Retinal pigment epithelial cell (primary cell): ENCODE results near the gene PSPC1.
"Not testable (repeated sequence)": the region's sequence is repeated elsewhere in the genome, so short reads cannot be mapped to it uniquely, and the experiment has no call there.

Experiments used
- DNase-seq: peaks from one replicate; pipeline ENCODE4 v3.0.0-alpha.2; 2010; ENCODE audit warnings: low read depth
- H3K4me3 ChIP-seq: 2 replicates; pipeline ENCODE4 v1.5.1; 2011; ENCODE audit warnings: mild to moderate bottlenecking, low read length, control low read depth, moderate library complexity
- TF ChIP-seq, protein P1 (sequence below): conservative IDR thresholded peaks from 2 replicates; pipeline ENCODE4 v1.5.1; 2011; ENCODE audit warnings: low read depth, low read length, control low read depth, inconsistent platforms

The PSPC1 gene, protein sequence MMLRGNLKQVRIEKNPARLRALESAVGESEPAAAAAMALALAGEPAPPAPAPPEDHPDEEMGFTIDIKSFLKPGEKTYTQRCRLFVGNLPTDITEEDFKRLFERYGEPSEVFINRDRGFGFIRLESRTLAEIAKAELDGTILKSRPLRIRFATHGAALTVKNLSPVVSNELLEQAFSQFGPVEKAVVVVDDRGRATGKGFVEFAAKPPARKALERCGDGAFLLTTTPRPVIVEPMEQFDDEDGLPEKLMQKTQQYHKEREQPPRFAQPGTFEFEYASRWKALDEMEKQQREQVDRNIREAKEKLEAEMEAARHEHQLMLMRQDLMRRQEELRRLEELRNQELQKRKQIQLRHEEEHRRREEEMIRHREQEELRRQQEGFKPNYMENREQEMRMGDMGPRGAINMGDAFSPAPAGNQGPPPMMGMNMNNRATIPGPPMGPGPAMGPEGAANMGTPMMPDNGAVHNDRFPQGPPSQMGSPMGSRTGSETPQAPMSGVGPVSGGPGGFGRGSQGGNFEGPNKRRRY

GRCh38 chr13:19782727-19783682, at the start of gene PSPC1:
TSS of gene PSPC1 (minus strand) at chr13:19782945. CDS start at chr13:19782757, 188 bp downstream.
- DNase-seq = peak; percentile 76
- H3K4me3 ChIP-seq = peak within 1 kb of the TSS; percentile 98

DNA sequence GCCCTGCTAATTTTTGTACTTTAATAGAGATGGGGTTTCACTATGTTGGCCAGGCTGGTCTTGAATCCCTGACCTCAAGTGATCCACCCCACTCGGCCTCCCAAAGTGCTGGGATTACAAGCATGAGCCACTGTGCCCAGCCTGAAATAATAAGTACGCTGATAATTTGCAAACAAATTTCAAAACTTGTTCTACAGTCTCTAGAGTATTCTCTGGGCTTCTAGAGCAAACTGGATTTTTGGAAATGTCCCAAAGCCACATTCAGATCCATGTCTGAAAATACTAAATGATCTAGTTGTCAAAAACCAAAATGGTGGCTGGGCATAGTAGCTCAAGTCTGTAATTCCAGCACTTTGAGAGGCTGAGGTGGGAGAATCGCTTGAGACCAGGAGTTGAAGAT, 39.9 kb upstream of the PSPC1 start:
- DNase-seq = no peak
- H3K4me3 ChIP-seq = no peak overlapping the region
- TF ChIP-seq, protein P1, sequence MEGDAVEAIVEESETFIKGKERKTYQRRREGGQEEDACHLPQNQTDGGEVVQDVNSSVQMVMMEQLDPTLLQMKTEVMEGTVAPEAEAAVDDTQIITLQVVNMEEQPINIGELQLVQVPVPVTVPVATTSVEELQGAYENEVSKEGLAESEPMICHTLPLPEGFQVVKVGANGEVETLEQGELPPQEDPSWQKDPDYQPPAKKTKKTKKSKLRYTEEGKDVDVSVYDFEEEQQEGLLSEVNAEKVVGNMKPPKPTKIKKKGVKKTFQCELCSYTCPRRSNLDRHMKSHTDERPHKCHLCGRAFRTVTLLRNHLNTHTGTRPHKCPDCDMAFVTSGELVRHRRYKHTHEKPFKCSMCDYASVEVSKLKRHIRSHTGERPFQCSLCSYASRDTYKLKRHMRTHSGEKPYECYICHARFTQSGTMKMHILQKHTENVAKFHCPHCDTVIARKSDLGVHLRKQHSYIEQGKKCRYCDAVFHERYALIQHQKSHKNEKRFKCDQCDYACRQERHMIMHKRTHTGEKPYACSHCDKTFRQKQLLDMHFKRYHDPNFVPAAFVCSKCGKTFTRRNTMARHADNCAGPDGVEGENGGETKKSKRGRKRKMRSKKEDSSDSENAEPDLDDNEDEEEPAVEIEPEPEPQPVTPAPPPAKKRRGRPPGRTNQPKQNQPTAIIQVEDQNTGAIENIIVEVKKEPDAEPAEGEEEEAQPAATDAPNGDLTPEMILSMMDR = no peak

GRCh38 chr13:19818223-19818842, 35.6 kb upstream of the PSPC1 start:
- TF ChIP-seq, protein P1 = peak; percentile 68
- DNase-seq = no peak
- no peak overlapping the region for H3K4me3 ChIP-seq

DNA sequence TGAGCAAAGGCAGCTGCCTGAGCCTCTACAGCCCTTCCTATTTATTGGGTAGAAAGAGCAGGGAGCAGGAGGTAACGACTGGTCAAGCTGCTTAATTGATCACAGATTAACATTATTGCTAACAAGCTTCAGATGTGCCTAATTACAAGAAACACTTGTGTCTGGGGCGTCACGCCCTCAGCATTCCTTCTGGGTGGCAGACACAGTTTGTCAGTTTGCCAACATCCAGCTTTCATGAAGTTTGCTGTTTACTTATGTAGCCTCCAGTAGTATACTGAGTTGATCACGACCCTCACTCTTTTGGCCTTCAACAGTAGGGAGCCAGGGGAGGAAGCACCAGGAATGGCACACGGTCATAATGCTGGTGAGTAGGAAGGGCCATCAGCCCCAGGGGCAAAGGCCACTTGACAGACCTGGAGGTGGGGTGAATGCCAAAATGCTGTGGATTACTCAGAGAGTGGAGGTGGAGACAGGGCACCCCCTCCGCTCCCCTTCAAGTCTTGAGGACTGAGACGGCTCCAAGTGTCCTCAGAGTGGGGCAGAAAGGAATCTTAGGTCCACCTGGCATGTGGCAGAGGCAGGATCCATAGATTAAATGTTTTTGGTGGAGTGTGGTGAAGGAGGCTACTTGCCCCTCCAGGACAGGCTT, 34.9 kb upstream of the PSPC1 start:
- H3K4me3 ChIP-seq = no peak overlapping the region
- TF ChIP-seq, protein P1 = no peak
- no peak for DNase-seq

GRCh38 chr13:19817106-19817505, 34.4 kb upstream of the PSPC1 start:
- TF ChIP-seq, protein P1 = no peak
- DNase-seq = no peak
- H3K4me3 ChIP-seq = no peak overlapping the region

- not testable (repeated sequence) for H3K4me3 ChIP-seq, DNase-seq
These were observed 33.1 kb upstream of the PSPC1 start for GRCh38 chr13:19815842-19816241.

GRCh38 chr13:19810996-19811881, 28.5 kb upstream of the PSPC1 start:
- TF ChIP-seq, protein P1 = no peak
- DNase-seq = peak; percentile 45
- no peak overlapping the region for H3K4me3 ChIP-seq
